GM12865 (cell line): ENCODE data around the gene BPGM.

Experiments used
- DNase-seq: peaks from one replicate; pipeline ENCODE4 v3.0.0; 2010; ENCODE audit warnings: low read depth
- H3K4me3 ChIP-seq: 2 replicates; pipeline ENCODE4 v1.5.1; 2011; ENCODE audit warnings: mild to moderate bottlenecking, low read depth, low read length, control low read depth
- TF ChIP-seq, protein P1 (sequence below): IDR thresholded peaks from 2 replicates; pipeline ENCODE4 v1.5.1; 2011; ENCODE audit warnings: low read length, control low read depth, low read depth, inconsistent platforms; ENCODE audit not compliant: insufficient read depth; ENCODE audit errors: missing control alignments

BPGM gene

GRCh38 chr7:134724606-134725005 lies 78.0 kb downstream of the BPGM start:
- DNase-seq = peak; percentile 60
- TF ChIP-seq, protein P1, sequence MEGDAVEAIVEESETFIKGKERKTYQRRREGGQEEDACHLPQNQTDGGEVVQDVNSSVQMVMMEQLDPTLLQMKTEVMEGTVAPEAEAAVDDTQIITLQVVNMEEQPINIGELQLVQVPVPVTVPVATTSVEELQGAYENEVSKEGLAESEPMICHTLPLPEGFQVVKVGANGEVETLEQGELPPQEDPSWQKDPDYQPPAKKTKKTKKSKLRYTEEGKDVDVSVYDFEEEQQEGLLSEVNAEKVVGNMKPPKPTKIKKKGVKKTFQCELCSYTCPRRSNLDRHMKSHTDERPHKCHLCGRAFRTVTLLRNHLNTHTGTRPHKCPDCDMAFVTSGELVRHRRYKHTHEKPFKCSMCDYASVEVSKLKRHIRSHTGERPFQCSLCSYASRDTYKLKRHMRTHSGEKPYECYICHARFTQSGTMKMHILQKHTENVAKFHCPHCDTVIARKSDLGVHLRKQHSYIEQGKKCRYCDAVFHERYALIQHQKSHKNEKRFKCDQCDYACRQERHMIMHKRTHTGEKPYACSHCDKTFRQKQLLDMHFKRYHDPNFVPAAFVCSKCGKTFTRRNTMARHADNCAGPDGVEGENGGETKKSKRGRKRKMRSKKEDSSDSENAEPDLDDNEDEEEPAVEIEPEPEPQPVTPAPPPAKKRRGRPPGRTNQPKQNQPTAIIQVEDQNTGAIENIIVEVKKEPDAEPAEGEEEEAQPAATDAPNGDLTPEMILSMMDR = peak; percentile 56
- H3K4me3 ChIP-seq = no peak overlapping the region

DNA sequence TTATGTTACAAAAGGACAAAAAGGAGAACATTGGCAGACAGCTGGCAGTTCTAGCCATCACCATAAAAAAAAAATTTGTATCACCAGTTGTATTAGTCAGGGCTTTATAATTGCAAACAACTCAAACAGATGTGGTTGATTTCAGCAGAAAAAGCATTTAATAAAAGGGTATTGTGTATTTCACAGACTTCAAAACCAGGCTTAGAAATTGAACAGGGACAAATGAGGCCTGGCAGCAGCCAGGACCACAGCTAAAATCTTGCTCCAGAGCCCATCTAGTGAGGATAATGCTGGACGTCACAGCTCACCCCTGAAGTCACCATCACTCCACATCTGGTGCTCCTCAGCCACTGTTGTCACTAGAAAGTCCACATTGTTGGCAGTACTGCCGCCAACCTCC lies 79.9 kb downstream of the BPGM start:
- TF ChIP-seq, protein P1 = no peak
- H3K4me3 ChIP-seq = no peak overlapping the region
- DNase-seq = no peak

DNA sequence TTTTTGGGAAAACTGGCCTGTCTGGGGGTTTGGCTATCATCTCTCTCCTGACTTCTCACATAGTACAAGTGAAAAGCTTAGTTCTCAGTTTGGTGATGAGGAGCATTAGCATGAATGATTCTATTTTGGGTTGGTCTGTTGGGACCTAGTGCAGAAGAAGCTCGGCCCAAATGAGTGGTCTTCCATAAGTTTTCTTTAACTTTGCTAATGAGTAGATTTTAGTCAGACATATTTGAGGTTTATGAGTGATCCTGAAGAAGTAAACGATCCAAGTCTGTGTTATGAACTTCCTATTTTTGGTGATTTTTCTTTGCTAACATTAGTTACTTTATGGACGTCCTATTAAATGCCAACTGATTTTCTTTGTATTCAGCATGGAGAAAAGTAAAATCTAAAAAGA lies 81.1 kb downstream of the BPGM start:
- TF ChIP-seq, protein P1 = no peak
- no peak for DNase-seq
- H3K4me3 ChIP-seq = no peak overlapping the region
